ENCODE data around the gene IMMT. TPM values are rescaled to one million over a fixed set of nuclear protein-coding genes. Genes with fewer than 3 reads are reported as not detected.

The IMMT gene
- polyA plus RNA-seq, 2 donors: 15.3 to 38.1 TPM

DNA sequence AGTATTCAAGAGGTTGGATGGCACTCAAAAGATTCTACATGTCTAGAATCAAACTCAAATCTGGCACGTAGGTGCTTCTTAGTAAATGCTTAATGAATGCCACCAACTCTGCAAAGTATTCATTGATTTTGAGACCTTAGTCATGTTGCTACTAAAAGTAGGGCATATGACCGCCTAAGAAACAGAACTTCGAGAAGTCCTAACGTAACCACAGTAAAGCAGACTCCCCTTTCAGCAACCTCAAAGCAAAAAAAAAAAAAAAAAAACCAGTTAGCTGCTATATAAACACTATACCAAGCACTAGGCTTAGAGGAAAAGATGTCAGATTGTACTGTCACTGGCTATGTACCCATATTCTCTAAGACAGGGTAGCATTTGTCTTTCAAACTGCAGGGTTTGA is 55.3 kb downstream of the IMMT start:
- Histone ChIP-seq H3K9me3 (ENCODE audit: control insufficient read depth in 2 of 2, insufficient read depth in 1 of 2, low read depth in 1 of 2, low read length in 1 of 2) (no peaks in the 10 kb centered on the region), H3K27ac (ENCODE audit: low read depth in 2 of 2, low read length in 1 of 2) (no peak overlapping the region), H3K4me3 (ENCODE audit: low read depth in 1 of 2, low read length in 2 of 2) (no peak overlapping the region), H3K36me3 (ENCODE audit: control insufficient read depth in 2 of 2, insufficient read depth in 2 of 2, low read length in 1 of 2) (peaks cover 19 to 34% of the 10 kb centered on the region in 2 donors), H3K27me3 (ENCODE audit: control insufficient read depth in 1 of 2, insufficient read depth in 2 of 2, low read length in 2 of 2) (no peaks in the 10 kb centered on the region), H3K4me1 (ENCODE audit: control insufficient read depth in 2 of 2, insufficient read depth in 2 of 2, low read length in 1 of 2) (no peaks in the 10 kb centered on the region)
- WGBS, 2 donors: 83 to 86% methylated on average over 4 of the region's 4 CpGs

GRCh38 chr2:86138736-86139625 is 56.3 kb downstream of the IMMT start:
- Histone ChIP-seq H3K9me3 (ENCODE audit: control insufficient read depth in 2 of 2, insufficient read depth in 1 of 2, low read depth in 1 of 2, low read length in 1 of 2) (no peaks in the 10 kb centered on the region), H3K27ac (ENCODE audit: low read depth in 2 of 2, low read length in 1 of 2) (no peak overlapping the region), H3K27me3 (ENCODE audit: control insufficient read depth in 1 of 2, insufficient read depth in 2 of 2, low read length in 2 of 2) (no peaks in the 10 kb centered on the region), H3K4me3 (ENCODE audit: low read depth in 1 of 2, low read length in 2 of 2) (no peak overlapping the region), H3K36me3 (ENCODE audit: control insufficient read depth in 2 of 2, insufficient read depth in 2 of 2, low read length in 1 of 2) (peaks cover 23 to 28% of the 10 kb centered on the region in 2 donors), H3K4me1 (ENCODE audit: control insufficient read depth in 2 of 2, insufficient read depth in 2 of 2, low read length in 1 of 2) (no peaks in the 10 kb centered on the region)
- 91 to 92% methylated on average over 7 of the region's 7 CpGs for WGBS, 2 donors

GRCh38 chr2:86136141-86136540 is 59.1 kb downstream of the IMMT start:
- Histone ChIP-seq H3K4me1 (ENCODE audit: control insufficient read depth in 2 of 2, insufficient read depth in 2 of 2, low read length in 1 of 2) (no peaks in the 10 kb centered on the region), H3K27ac (ENCODE audit: low read depth in 2 of 2, low read length in 1 of 2) (no peak overlapping the region), H3K4me3 (ENCODE audit: low read depth in 1 of 2, low read length in 2 of 2) (no peak overlapping the region), H3K36me3 (ENCODE audit: control insufficient read depth in 2 of 2, insufficient read depth in 2 of 2, low read length in 1 of 2) (peaks cover 34 to 37% of the 10 kb centered on the region in 2 donors), H3K9me3 (ENCODE audit: control insufficient read depth in 2 of 2, insufficient read depth in 1 of 2, low read depth in 1 of 2, low read length in 1 of 2) (no peaks in the 10 kb centered on the region), H3K27me3 (ENCODE audit: control insufficient read depth in 1 of 2, insufficient read depth in 2 of 2, low read length in 2 of 2) (no peaks in the 10 kb centered on the region)
- 76 to 85% methylated on average over 2 of the region's 2 CpGs for WGBS, 2 donors

GRCh38 chr2:86135653-86136052 is 59.6 kb downstream of the IMMT start:
- no peak overlapping the region for H3K27ac ChIP-seq (ENCODE audit: low read depth in 2 of 2, low read length in 1 of 2)
- no peaks in the 10 kb centered on the region for H3K4me1 ChIP-seq (ENCODE audit: control insufficient read depth in 2 of 2, insufficient read depth in 2 of 2, low read length in 1 of 2)
- H3K27me3 ChIP-seq (ENCODE audit: control insufficient read depth in 1 of 2, insufficient read depth in 2 of 2, low read length in 2 of 2): no peaks in the 10 kb centered on the region
- H3K36me3 ChIP-seq (ENCODE audit: control insufficient read depth in 2 of 2, insufficient read depth in 2 of 2, low read length in 1 of 2): peaks cover 30 to 37% of the 10 kb centered on the region in 2 donors
- 74 to 77% methylated on average over 5 of the region's 5 CpGs for WGBS, 2 donors
- H3K9me3 ChIP-seq (ENCODE audit: control insufficient read depth in 2 of 2, insufficient read depth in 1 of 2, low read depth in 1 of 2, low read length in 1 of 2): no peaks in the 10 kb centered on the region
- no peak overlapping the region for H3K4me3 ChIP-seq (ENCODE audit: low read depth in 1 of 2, low read length in 2 of 2)

- Histone ChIP-seq H3K27me3 (ENCODE audit: control insufficient read depth in 1 of 2, insufficient read depth in 2 of 2, low read length in 2 of 2) (no peaks in the 10 kb centered on the region), H3K9me3 (ENCODE audit: control insufficient read depth in 2 of 2, insufficient read depth in 1 of 2, low read depth in 1 of 2, low read length in 1 of 2) (no peaks in the 10 kb centered on the region), H3K4me1 (ENCODE audit: control insufficient read depth in 2 of 2, insufficient read depth in 2 of 2, low read length in 1 of 2) (no peaks in the 10 kb centered on the region), H3K4me3 (ENCODE audit: low read depth in 1 of 2, low read length in 2 of 2) (no peak overlapping the region), H3K27ac (ENCODE audit: low read depth in 2 of 2, low read length in 1 of 2) (no peak overlapping the region), H3K36me3 (ENCODE audit: control insufficient read depth in 2 of 2, insufficient read depth in 2 of 2, low read length in 1 of 2) (peaks cover 33 to 39% of the 10 kb centered on the region in 2 donors)
- WGBS, 2 donors: 93 to 96% methylated on average over 4 of the region's 4 CpGs
Observed at GRCh38 chr2:86134709-86135108, 60.6 kb downstream of the IMMT start.

GRCh38 chr2:86124683-86125082 is 70.6 kb downstream of the IMMT start:
- no peak overlapping the region for H3K4me3 ChIP-seq (ENCODE audit: low read depth in 1 of 2, low read length in 2 of 2)

GRCh38 chr2:86123328-86123925 is 71.8 kb downstream of the IMMT start:
- H3K27me3 ChIP-seq (ENCODE audit: control insufficient read depth in 1 of 2, insufficient read depth in 2 of 2, low read length in 2 of 2): no peaks in the 10 kb centered on the region
- H3K4me3 ChIP-seq (ENCODE audit: low read depth in 1 of 2, low read length in 2 of 2): no peak overlapping the region
- H3K27ac ChIP-seq (ENCODE audit: low read depth in 2 of 2, low read length in 1 of 2): no peak overlapping the region
- peaks cover 16 to 29% of the 10 kb centered on the region in 2 donors for H3K36me3 ChIP-seq (ENCODE audit: control insufficient read depth in 2 of 2, insufficient read depth in 2 of 2, low read length in 1 of 2)
- no peaks in the 10 kb centered on the region for H3K9me3 ChIP-seq (ENCODE audit: control insufficient read depth in 2 of 2, insufficient read depth in 1 of 2, low read depth in 1 of 2, low read length in 1 of 2)
- 92 to 93% methylated on average over 5 of the region's 5 CpGs for WGBS, 2 donors
- H3K4me1 ChIP-seq (ENCODE audit: control insufficient read depth in 2 of 2, insufficient read depth in 2 of 2, low read length in 1 of 2): no peaks in the 10 kb centered on the region

More at GRCh38 chr2:86124683-86125082, 70.6 kb downstream of the IMMT start:
- no peaks in the 10 kb centered on the region for H3K27me3 ChIP-seq (ENCODE audit: control insufficient read depth in 1 of 2, insufficient read depth in 2 of 2, low read length in 2 of 2)
- no peaks in the 10 kb centered on the region for H3K4me1 ChIP-seq (ENCODE audit: control insufficient read depth in 2 of 2, insufficient read depth in 2 of 2, low read length in 1 of 2)
- H3K9me3 ChIP-seq (ENCODE audit: control insufficient read depth in 2 of 2, insufficient read depth in 1 of 2, low read depth in 1 of 2, low read length in 1 of 2): no peaks in the 10 kb centered on the region
- WGBS, 2 donors: 83% methylated on average over 5 of the region's 5 CpGs
- H3K27ac ChIP-seq (ENCODE audit: low read depth in 2 of 2, low read length in 1 of 2): no peak overlapping the region
- H3K36me3 ChIP-seq (ENCODE audit: control insufficient read depth in 2 of 2, insufficient read depth in 2 of 2, low read length in 1 of 2): peaks cover 17 to 30% of the 10 kb centered on the region in 2 donors

DNA sequence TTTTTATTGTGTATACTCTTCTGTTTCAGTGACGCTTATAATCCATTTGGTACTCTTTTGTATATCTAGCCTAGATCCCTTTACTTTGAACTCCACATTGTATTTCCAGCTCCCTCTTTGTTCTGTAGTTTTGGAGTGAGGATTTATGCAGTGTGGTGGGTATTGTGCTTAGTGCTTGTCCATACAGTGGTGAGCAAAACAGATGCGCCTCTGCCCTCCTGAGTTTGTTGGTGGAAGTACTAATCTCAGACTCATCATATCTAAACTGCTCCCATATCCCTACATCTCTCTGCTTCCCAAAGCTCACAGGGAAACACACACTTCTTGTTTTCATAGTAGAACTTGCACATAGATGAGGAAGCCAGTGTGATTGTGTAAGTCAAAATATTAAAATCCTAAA is 77.1 kb downstream of the IMMT start:
- Histone ChIP-seq H3K9me3 (ENCODE audit: control insufficient read depth in 2 of 2, insufficient read depth in 1 of 2, low read depth in 1 of 2, low read length in 1 of 2) (no peaks in the 10 kb centered on the region), H3K4me3 (ENCODE audit: low read depth in 1 of 2, low read length in 2 of 2) (no peak overlapping the region), H3K27ac (ENCODE audit: low read depth in 2 of 2, low read length in 1 of 2) (no peak overlapping the region), H3K27me3 (ENCODE audit: control insufficient read depth in 1 of 2, insufficient read depth in 2 of 2, low read length in 2 of 2) (no peaks in the 10 kb centered on the region), H3K36me3 (ENCODE audit: control insufficient read depth in 2 of 2, insufficient read depth in 2 of 2, low read length in 1 of 2) (peaks cover 17 to 25% of the 10 kb centered on the region in 2 donors), H3K4me1 (ENCODE audit: control insufficient read depth in 2 of 2, insufficient read depth in 2 of 2, low read length in 1 of 2) (no peaks in the 10 kb centered on the region)
- WGBS, 2 donors: 88 to 97% methylated on average over 2 of the region's 2 CpGs

DNA sequence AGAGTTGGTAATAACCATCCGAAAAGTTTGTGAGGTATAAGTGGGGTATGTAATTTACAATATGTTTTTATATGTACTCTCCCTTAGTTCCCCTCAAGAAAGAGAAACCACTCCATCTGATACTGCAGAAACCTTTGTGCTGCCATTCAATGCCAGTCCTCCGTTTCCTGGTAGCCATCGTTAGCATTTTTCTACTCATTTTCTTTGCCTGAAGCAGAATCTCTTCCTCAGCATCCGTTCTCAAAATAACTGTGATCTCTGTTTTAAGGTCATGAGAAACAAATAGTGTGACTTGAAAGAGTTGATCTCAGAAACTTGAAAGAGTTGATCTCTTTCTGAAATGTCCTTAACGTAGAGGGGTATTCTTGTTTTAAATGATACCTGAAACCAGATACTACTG is 88.2 kb downstream of the IMMT start:
- Histone ChIP-seq H3K4me3 (ENCODE audit: low read depth in 1 of 2, low read length in 2 of 2) (peak overlapping the region in 1 of 2 donors; percentile 85), H3K4me1 (ENCODE audit: control insufficient read depth in 2 of 2, insufficient read depth in 2 of 2, low read length in 1 of 2) (no peaks in the 10 kb centered on the region), H3K9me3 (ENCODE audit: control insufficient read depth in 2 of 2, insufficient read depth in 1 of 2, low read depth in 1 of 2, low read length in 1 of 2) (no peaks in the 10 kb centered on the region), H3K27ac (ENCODE audit: low read depth in 2 of 2, low read length in 1 of 2) (no peak overlapping the region), H3K36me3 (ENCODE audit: control insufficient read depth in 2 of 2, insufficient read depth in 2 of 2, low read length in 1 of 2) (peaks cover 3 to 4% of the 10 kb centered on the region in 2 donors), H3K27me3 (ENCODE audit: control insufficient read depth in 1 of 2, insufficient read depth in 2 of 2, low read length in 2 of 2) (no peaks in the 10 kb centered on the region)
- 13 to 20% methylated on average over 5 of the region's 5 CpGs for WGBS, 2 donors

Measured in esophagus (tissue), 2 donors.